GM18505 (cell line): ENCODE data around the gene TCEA3.

Experiments
- ATAC-seq: cut with Tn5 transposase; IDR thresholded peaks from one replicate; pipeline ENCODE4 v1.9.1; 2021; ENCODE audit not compliant: unreplicated experiment
- POLR2A ChIP-seq: IDR thresholded peaks from 4 replicates; pipeline ENCODE4 v1.6.1; 2011; ENCODE audit warnings: borderline replicate concordance; ENCODE audit not compliant: insufficient read depth, insufficient read length; ENCODE audit errors: extremely low read depth

TCEA3 gene

GRCh38 chr1:23402286-23403037, 22.1 kb downstream of the TCEA3 start:
- no peak for TF ChIP-seq POLR2A
- ATAC-seq, result no peak

- no peak for TF ChIP-seq POLR2A
- ATAC-seq, result no peak
Observed at GRCh38 chr1:23401313-23401712, 23.2 kb downstream of the TCEA3 start.

GRCh38 chr1:23400324-23401114, 24.0 kb downstream of the TCEA3 start:
- no peak for ATAC-seq
- no peak for TF ChIP-seq POLR2A

GRCh38 chr1:23399229-23399628, 25.3 kb downstream of the TCEA3 start:
- ATAC-seq, result no peak
- no peak for TF ChIP-seq POLR2A

- TF ChIP-seq POLR2A, result no peak
Observed at GRCh38 chr1:23397908-23398307, 26.6 kb downstream of the TCEA3 start.

GRCh38 chr1:23396380-23396779, 28.2 kb downstream of the TCEA3 start:
- TF ChIP-seq POLR2A, result no peak
- no peak for ATAC-seq

More at GRCh38 chr1:23397908-23398307, 26.6 kb downstream of the TCEA3 start:
- ATAC-seq, result no peak

- no peak for TF ChIP-seq POLR2A
- ATAC-seq, result no peak
Observed at GRCh38 chr1:23395849-23396248, 28.7 kb downstream of the TCEA3 start.

- no peak for ATAC-seq
- TF ChIP-seq POLR2A, result no peak
Observed at GRCh38 chr1:23395154-23395724, 29.3 kb downstream of the TCEA3 start.

- TF ChIP-seq POLR2A, result no peak
- no peak for ATAC-seq
Observed at GRCh38 chr1:23394684-23395083, 29.9 kb downstream of the TCEA3 start.

- no peak for TF ChIP-seq POLR2A
- no peak for ATAC-seq
Observed at GRCh38 chr1:23394181-23394580, 30.4 kb downstream of the TCEA3 start.

GRCh38 chr1:23393706-23394105, 30.8 kb downstream of the TCEA3 start:
- ATAC-seq, result no peak
- TF ChIP-seq POLR2A, result no peak

GRCh38 chr1:23392125-23392855, 32.3 kb downstream of the TCEA3 start:
- TF ChIP-seq POLR2A, result no peak
- no peak for ATAC-seq

- no peak for TF ChIP-seq POLR2A
- ATAC-seq, result no peak
Observed at GRCh38 chr1:23389837-23390321, 34.7 kb downstream of the TCEA3 start.
